Measurements from ENCODE around the gene GAS2L1.

Gene GAS2L1

GRCh38 chr22:29275819-29276565 lies 30.5 kb upstream of the GAS2L1 start:
- no peak for DNase-seq (ENCODE audit: low read depth in 2 of 2)

DNA sequence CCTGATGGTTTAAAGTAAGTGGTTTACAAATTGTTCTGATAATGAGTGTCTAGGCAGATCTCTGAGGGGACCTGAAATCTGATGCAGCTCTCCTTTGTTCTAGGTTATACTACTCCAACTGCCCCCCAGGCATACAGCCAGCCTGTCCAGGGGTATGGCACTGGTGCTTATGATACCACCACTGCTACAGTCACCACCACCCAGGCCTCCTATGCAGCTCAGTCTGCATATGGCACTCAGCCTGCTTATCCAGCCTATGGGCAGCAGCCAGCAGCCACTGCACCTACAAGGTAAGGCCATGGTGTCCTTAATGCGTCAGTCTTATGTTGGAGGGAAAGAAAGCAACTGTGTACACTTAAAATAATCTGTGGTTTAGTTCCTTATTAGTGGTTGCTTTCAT lies 28.5 kb upstream of the GAS2L1 start:
- no peak for DNase-seq (ENCODE audit: low read depth in 2 of 2)

DNA sequence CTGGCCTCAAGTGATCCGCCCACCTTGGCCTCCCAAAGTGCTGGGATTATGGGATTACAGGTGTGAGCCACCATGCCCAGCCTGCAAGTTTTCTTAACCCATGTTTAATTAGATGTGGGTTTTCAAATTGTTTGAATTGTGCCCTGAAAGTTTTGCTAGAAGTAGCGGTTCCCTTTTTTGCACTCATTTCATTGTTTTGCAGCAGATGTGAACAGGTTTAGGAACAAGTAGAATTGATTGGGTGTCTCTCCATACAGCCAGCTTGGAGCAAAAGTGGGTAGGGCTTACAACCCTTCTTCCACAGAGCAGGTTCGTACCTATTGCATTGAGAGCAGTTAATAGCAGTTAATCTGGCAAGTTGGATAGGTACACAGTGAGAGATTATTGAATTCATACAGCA lies 22.3 kb upstream of the GAS2L1 start:
- no peak for DNase-seq (ENCODE audit: low read depth in 2 of 2)

- no peak for DNase-seq (ENCODE audit: low read depth in 2 of 2)
Observed at GRCh38 chr22:29288837-29289236, 17.6 kb upstream of the GAS2L1 start.

- DNase-seq (ENCODE audit: low read depth in 2 of 2), result no peak
Observed at GRCh38 chr22:29290061-29290460, 16.4 kb upstream of the GAS2L1 start.

DNA sequence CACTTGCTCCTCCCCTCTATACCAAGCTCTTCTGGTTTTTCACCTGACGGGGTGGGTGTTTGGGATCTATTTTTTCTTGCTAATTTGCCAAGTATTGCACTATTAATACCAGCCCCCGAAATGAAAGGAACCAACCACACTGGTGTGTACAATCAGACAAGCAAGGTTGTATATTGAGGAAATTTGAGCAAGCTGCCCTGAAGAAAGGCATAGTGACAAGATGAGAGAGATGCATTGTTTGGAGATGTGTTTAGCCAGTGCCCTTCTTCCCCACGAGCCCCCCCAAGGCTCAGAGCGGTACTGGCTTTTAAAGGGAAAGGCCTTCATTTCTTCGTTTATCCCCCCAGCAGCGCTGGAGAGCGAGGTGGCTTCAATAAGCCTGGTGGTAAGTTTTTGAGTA lies 15.2 kb upstream of the GAS2L1 start:
- DNase-seq (ENCODE audit: low read depth in 2 of 2), result no peak

GRCh38 chr22:29292379-29292778 lies 14.1 kb upstream of the GAS2L1 start:
- no peak for DNase-seq (ENCODE audit: low read depth in 2 of 2)

DNA sequence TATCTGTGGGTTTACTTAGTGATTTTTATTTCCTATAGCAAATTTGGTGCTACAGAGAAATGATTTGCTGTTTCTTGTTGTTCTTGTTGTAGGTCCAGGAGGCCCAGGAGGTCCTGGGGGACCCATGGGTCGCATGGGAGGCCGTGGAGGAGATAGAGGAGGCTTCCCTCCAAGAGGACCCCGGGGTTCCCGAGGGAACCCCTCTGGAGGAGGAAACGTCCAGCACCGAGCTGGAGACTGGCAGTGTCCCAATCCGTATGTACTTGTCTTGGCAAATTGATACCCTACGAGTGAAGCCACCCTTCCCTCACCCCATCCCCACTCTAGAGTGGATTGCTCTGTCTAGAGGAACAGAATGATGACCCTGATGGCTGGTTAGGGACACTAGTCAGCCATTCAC lies 7.8 kb upstream of the GAS2L1 start:
- DNase-seq (ENCODE audit: low read depth in 2 of 2), result no peak

DNA sequence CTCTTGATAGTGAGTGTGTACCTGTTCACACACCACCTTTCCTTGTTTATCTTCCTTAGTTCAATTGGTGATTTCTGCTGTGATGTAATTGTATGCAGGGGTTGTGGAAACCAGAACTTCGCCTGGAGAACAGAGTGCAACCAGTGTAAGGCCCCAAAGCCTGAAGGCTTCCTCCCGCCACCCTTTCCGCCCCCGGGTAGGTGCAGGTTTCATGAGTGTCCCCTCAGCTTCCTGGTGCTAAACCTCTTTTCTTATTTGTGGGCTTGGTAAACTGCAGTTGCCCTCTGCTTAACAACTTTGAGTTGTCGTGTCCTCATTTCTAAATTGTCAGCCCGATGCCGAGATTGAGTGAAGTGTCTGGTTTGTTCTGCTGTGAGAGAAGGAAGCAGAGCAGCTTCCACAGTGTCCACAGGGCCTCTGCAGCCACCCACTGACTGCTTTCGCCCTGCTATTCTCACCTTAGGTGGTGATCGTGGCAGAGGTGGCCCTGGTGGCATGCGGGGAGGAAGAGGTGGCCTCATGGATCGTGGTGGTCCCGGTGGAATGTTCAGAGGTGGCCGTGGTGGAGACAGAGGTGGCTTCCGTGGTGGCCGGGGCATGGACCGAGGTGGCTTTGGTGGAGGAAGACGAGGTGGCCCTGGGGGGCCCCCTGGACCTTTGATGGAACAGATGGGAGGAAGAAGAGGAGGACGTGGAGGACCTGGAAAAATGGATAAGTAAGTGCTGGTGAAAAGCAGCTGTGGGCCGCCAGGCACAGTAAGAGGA lies 7.1 kb upstream of the GAS2L1 start:
- no peak for DNase-seq (ENCODE audit: low read depth in 2 of 2)

DNA sequence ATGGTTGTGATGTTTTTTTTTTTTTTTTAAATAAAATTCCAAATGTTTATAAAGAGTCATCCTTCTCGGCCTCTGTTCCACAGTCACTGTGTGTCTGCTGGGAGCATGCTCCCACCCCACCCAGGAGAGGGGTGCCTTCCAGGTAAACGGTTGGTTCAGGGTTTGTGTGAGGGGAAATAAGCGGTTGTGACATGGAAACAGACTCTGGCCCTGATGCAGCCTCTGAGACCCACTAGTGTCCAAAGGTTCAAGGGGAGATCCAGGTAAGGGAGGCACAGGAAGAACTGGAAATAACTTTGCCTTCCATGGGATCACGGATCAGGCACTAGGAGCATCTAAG lies 6.0 kb upstream of the GAS2L1 start:
- no peak for DNase-seq (ENCODE audit: low read depth in 2 of 2)

DNA sequence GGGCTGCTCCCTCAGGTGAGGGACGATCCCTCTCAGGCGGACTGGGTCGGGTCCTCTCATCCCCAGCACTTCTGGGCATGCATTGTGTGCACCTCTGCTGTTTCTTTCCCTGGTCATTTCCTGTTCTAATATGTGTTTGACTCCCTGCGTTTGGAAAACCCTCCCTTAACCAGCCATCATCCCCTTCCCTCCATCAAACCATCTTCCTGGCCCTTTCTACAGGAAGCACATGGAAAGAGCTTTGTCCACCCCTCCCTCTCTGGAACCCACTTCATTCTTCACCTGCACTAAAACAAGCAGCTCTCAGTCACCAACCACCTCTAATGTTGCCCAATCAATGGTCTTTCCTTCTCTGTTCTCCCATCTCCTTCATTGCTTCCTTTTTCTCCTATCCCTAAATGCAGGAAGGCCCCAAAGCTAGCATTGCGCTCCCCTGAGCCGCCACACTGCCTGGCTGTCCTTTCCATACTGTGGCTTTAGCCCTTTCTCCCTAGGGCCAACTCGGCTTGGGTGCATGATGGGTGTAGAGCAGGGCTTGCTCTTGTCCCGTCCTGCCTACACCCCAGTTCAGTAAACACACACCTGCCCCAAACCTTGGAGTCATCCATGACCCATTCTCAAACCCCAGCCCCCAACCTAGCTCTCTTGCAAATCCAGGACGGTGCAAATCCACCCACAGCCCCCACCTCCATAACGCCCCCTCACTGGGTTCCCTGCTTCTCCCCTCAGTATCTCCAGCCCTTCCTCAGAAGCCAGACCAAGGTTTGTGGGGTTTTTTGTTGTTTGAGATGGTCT lies 5.4 kb upstream of the GAS2L1 start:
- DNase-seq (ENCODE audit: low read depth in 2 of 2), result no peak

DNA sequence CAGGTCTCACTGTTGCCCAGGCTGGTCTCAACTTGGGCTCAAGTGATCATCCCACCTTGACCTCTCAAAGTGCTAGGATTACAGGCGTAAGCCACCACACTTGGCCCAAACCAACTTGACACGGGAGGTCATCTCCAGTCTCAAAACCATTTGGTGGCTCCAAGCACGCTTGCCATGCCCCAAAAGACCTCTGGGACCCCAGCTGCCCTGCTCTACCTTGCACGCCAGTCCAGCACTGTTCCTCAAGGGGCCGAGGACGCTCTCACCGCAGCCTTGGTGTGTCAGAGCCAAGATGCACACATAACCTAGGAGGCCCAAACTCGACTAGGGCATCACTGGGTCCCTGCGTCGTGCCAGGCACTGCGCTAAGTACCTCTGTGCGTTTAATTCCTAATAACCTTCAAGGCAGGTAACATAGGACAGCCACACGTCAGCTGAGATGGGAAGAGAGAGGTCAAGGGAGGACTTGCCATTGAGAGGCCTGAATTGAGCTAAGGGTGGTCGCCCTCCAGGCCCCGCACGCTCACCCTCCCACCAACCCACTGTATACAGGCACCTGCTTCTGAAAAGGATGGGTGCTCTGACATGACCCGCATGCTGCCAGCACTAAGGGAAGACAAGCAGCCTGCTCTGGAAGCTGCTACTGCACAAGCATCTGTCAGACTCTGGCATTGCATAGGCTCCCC lies 4.6 kb upstream of the GAS2L1 start:
- DNase-seq (ENCODE audit: low read depth in 2 of 2), result no peak

DNA sequence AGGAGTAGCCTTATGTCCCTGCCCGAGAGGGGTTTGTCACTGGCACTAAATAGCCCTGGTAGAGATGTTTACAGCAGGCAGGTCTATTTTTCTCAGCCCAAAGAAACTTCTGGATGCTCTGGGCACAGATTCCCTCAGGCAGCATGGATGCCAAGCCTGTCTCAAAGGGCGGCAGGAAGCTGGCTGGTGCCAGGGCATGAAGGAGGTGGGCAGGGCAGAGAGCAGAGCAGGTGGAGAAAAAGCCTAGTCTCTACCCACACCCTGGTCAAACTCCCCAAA lies 4.1 kb upstream of the GAS2L1 start:
- no peak for DNase-seq (ENCODE audit: low read depth in 2 of 2)

DNA sequence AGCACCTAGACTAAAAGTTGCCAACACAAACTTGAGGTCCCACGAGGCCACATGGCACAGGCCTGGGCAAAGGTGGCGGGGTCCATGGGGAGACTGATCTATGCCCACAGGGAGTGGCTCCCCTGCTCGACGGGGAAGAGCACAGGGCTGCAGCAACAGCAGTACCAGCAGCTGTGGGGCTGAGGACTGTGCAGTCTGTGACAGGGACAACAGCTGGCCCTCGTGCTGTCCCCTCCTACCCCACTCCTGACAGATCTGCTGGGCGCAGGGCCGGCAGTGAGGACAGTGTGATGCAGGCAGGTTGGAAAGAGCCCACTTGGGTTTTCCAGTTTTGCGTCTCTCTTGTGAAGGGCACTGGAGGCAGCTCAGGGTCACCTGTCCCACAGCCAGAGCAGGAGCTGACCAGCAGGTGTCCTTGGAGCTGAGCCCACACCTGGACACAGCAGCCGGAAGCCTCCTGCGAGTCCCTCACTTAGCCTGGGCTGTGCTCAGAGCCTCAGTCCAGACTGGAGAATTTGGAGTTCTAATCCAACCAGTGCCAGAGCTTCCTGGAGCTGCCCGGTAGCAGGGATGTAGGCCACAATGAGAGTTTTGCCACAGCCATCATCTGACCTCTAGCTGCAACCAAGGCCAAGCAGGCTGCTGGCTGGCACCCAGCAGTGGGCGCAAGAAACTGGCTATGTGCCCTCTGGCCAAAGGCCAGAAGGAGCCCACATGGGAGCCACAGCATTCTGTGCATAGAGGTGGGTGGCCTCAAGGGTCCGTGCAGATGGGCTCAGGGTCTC lies 3.6 kb upstream of the GAS2L1 start:
- DNase-seq (ENCODE audit: low read depth in 2 of 2), result no peak

- no peak for DNase-seq (ENCODE audit: low read depth in 2 of 2)
Observed at GRCh38 chr22:29305836-29306174, 645 bp upstream of the GAS2L1 start.

DNA sequence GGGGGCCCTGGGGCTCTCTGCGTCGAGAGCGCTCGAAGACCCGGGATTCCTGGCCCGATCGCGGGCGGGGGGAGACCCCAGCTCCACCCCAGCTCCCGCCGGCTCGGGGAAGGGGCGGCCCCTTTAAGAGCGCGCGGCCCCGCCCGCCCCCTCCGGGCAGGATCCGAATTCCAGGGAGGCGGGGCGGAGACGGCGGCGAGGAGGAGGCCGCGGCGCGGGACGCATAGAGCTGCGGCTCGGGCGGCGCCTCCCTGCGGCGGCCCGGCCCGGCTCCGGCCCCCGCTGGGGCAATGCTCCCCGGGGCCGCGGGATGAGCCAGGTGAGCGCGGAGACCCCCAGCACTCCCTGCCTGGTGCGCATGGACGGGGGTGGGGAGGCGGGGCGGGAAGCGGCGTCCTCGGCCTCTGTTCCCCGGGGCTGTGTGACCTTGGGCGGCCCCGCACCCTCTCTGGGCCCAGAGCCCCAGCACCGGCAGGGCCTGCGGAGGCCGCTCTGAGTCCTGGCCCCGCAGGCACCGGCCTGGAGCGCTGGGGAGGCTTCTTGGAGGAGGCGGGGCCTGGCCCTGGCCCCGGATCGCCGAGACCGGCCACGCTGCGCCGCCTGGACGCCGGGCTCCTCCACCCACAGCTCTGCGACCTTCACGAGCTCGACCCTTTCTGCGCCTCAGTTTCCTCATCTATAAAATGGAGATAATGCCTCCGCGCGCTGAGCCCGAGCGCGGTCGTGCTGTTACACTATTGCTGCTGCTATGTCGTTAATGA lies 565 bp downstream of the GAS2L1 start:
- DNase-seq (ENCODE audit: low read depth in 2 of 2), result peak; percentile 36 to 53

- no peak for DNase-seq (ENCODE audit: low read depth in 2 of 2)
Observed at GRCh38 chr22:29307596-29308147, 1.2 kb downstream of the GAS2L1 start.

DNA sequence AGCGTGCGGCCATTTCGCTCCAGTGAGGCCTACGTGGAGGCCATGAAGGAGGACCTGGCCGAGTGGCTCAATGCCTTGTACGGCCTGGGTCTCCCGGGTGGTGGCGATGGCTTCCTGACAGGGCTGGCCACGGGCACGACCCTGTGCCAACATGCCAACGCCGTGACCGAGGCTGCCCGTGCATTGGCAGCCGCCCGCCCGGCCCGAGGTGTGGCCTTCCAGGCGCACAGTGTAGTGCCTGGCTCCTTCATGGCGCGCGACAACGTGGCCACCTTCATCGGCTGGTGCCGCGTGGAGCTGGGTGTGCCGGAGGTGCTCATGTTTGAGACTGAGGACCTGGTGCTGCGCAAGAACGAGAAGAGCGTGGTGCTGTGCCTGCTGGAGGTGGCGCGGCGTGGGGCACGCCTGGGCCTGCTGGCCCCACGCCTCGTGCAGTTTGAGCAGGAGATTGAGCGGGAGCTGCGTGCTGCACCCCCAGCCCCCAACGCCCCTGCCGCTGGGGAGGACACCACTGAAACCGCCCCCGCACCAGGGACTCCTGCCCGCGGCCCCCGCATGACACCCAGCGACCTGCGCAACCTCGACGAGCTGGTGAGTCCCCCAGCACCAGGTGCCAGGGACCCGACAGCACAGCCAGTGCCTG lies 1.8 kb downstream of the GAS2L1 start:
- no peak for DNase-seq (ENCODE audit: low read depth in 2 of 2)

DNA sequence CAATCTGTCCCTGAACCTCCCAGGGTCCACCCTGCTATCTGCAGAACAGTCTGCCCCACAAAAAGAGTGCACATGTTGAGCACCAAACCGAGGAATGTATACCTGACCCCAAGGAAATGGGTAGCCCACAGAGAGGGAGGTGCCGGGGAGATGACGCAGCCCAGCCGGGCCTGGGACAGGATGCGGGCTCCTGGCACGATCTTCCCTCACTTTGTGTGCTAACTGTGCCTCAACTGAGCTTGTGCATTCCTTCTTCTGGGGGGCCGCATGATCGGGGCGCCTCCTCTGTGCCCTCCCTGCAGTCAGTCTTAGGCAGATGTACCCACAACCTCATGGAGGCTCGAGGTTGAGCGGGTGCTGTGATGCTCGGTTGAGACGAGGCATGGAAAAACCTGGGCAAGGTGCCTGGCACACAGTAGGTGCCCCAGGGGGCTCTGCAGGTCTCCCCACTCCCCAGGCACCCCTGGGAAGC lies 2.4 kb downstream of the GAS2L1 start:
- DNase-seq (ENCODE audit: low read depth in 2 of 2), result no peak

Measured in fibroblast of skin of left quadriceps (primary cell).